Parathyroid adenoma (tissue), 2 donors: ENCODE results near the gene SUSD6.

Experiments used
- H2AFZ ChIP-seq: fragments of 300-600 bp; sonication (generic); one replicate; pipeline ENCODE4 v1.7.0; 2017; ENCODE audit warnings: antibody characterized with exemption, mild to moderate bottlenecking
- H3K27ac ChIP-seq: fragments of 300-600 bp; sonication (generic); one replicate; pipeline ENCODE4 v1.7.0; 2017
- H3K27me3 ChIP-seq: fragments of 300-600 bp; sonication (generic); one replicate; pipeline ENCODE4 v1.7.0; 2017; ENCODE audit warnings: low read length; ENCODE audit not compliant: control insufficient read depth, insufficient read depth
- H3K36me3 ChIP-seq: fragments of 300-600 bp; sonication (generic); one replicate; pipeline ENCODE4 v1.7.0; 2017; ENCODE audit warnings: low read length; ENCODE audit not compliant: control insufficient read depth, insufficient read depth
- H3K4me1 ChIP-seq: fragments of 300-600 bp; sonication (generic); one replicate; pipeline ENCODE4 v1.7.0; 2017; ENCODE audit warnings: control low read depth
- H3K4me2 ChIP-seq: fragments of 300-600 bp; sonication (generic); one replicate; pipeline ENCODE4 v1.7.0; 2017; ENCODE audit warnings: low read length
- H3K4me3 ChIP-seq: fragments of 300-600 bp; sonication (generic); one replicate; pipeline ENCODE4 v1.7.0; 2017; ENCODE audit warnings: low read depth, low read length
- H3K79me2 ChIP-seq: fragments of 300-600 bp; sonication (generic); one replicate; pipeline ENCODE4 v1.7.0; 2017; ENCODE audit warnings: control low read depth
- H3K9ac ChIP-seq: fragments of 300-600 bp; sonication (generic); one replicate; pipeline ENCODE4 v1.7.0; 2017; ENCODE audit warnings: mild to moderate bottlenecking
- H3K9me3 ChIP-seq: fragments of 300-600 bp; sonication (generic); one replicate; pipeline ENCODE4 v1.7.0; 2017; ENCODE audit warnings: low read length; ENCODE audit not compliant: control insufficient read depth
- TF ChIP-seq, protein P1 (sequence below): fragments of 300-600 bp; sonication (generic); IDR thresholded peaks from one replicate; pipeline ENCODE4 v1.7.0; 2017; ENCODE audit warnings: antibody characterized with exemption, mild to moderate bottlenecking
- donor health status: primary hyperparathyroidism.

Gene SUSD6

GRCh38 chr14:69584389-69584788 is 27.0 kb upstream of the SUSD6 start:
- H3K27me3 ChIP-seq = no peaks in the 10 kb centered on the region
- H3K4me1 ChIP-seq = no peaks in the 10 kb centered on the region
- H3K4me2 ChIP-seq = no peak overlapping the region
- no peak overlapping the region for H3K4me3 ChIP-seq
- H3K9ac ChIP-seq = no peak overlapping the region
- no peak overlapping the region for H3K27ac ChIP-seq
- TF ChIP-seq, protein P1, sequence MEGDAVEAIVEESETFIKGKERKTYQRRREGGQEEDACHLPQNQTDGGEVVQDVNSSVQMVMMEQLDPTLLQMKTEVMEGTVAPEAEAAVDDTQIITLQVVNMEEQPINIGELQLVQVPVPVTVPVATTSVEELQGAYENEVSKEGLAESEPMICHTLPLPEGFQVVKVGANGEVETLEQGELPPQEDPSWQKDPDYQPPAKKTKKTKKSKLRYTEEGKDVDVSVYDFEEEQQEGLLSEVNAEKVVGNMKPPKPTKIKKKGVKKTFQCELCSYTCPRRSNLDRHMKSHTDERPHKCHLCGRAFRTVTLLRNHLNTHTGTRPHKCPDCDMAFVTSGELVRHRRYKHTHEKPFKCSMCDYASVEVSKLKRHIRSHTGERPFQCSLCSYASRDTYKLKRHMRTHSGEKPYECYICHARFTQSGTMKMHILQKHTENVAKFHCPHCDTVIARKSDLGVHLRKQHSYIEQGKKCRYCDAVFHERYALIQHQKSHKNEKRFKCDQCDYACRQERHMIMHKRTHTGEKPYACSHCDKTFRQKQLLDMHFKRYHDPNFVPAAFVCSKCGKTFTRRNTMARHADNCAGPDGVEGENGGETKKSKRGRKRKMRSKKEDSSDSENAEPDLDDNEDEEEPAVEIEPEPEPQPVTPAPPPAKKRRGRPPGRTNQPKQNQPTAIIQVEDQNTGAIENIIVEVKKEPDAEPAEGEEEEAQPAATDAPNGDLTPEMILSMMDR = no peak
- no peaks in the 10 kb centered on the region for H3K36me3 ChIP-seq
- no peak overlapping the region for H2AFZ ChIP-seq
- no peaks in the 10 kb centered on the region for H3K79me2 ChIP-seq
- H3K9me3 ChIP-seq = no peaks in the 10 kb centered on the region

GRCh38 chr14:69586404-69586803 is 25.0 kb upstream of the SUSD6 start:
- Histone ChIP-seq H3K4me2 (no peak overlapping the region), H3K9ac (no peak overlapping the region), H3K9me3 (no peaks in the 10 kb centered on the region), H2AFZ (no peak overlapping the region), H3K27me3 (no peaks in the 10 kb centered on the region), H3K4me3 (no peak overlapping the region), H3K79me2 (no peaks in the 10 kb centered on the region), H3K27ac (no peak overlapping the region), H3K4me1 (no peaks in the 10 kb centered on the region), H3K36me3 (no peaks in the 10 kb centered on the region)
- TF ChIP-seq, protein P1 = no peak

DNA sequence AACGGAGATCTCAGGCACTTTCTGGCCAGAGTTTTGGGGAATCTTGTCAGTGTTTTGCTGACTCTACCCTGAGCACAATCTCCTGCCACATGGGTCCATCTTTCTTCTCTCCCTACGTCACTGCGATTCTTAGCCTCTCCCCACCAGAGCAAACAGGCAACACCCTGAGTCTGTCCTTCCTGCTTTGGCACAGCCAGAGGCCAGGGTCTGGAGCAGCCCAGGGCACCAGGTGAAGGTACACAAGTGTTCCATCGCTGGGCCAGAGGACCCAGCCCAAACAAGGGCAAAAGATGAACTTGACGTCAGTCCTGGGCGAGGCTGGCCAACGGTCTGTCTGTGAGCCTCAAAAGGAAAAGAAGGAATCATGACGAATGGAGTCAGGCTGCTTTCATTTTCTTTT is 24.0 kb upstream of the SUSD6 start:
- Histone ChIP-seq H3K27me3 (no peaks in the 10 kb centered on the region), H3K79me2 (no peaks in the 10 kb centered on the region), H3K9ac (no peak overlapping the region), H3K4me3 (no peak overlapping the region), H3K4me1 (no peaks in the 10 kb centered on the region), H3K4me2 (no peak overlapping the region), H2AFZ (peak overlapping the region; percentile 17), H3K27ac (no peak overlapping the region), H3K9me3 (no peaks in the 10 kb centered on the region), H3K36me3 (no peaks in the 10 kb centered on the region)
- TF ChIP-seq, protein P1 = no peak

DNA sequence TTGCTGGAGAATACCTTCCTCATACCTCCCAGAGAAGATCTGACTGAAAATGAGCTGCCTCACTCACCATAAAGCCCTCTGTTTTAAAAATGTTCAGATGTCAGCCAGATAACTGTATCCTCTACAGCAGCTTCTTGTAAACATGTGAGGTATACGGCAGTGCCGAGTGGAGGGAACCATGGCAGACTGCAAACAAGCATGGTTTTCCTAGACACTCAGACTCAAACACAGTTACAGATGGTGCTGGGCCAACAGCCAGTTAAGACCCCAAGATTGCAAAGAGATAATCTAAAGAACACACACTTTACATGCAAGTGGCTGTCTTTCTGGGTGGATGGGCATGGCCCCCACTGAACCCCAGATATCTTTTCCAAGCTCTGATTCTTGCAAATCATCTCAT is 20.1 kb upstream of the SUSD6 start:
- Histone ChIP-seq H3K79me2 (no peaks in the 10 kb centered on the region), H3K27me3 (no peaks in the 10 kb centered on the region), H3K4me1 (no peaks in the 10 kb centered on the region), H3K9ac (no peak overlapping the region), H3K27ac (no peak overlapping the region), H3K4me2 (no peak overlapping the region), H3K4me3 (no peak overlapping the region), H2AFZ (peak overlapping the region; percentile 20), H3K36me3 (no peaks in the 10 kb centered on the region), H3K9me3 (no peaks in the 10 kb centered on the region)
- TF ChIP-seq, protein P1 = no peak

GRCh38 chr14:69593018-69593677 is 18.2 kb upstream of the SUSD6 start:
- Histone ChIP-seq H3K27ac (no peak overlapping the region), H3K36me3 (no peaks in the 10 kb centered on the region), H3K79me2 (no peaks in the 10 kb centered on the region), H3K4me2 (no peak overlapping the region), H3K4me1 (no peaks in the 10 kb centered on the region), H3K9ac (no peak overlapping the region), H2AFZ (no peak overlapping the region), H3K27me3 (no peaks in the 10 kb centered on the region), H3K4me3 (no peak overlapping the region), H3K9me3 (no peaks in the 10 kb centered on the region)
- TF ChIP-seq, protein P1 = no peak
